GM13977 (cell line): ENCODE measurements around the gene ADAM15.

ENCODE experiments used
- DNase-seq: peaks from one replicate; pipeline ENCODE4 v3.0.0; 2012; ENCODE audit warnings: low spot score
- in situ Hi-C: fragments of 300-500 bp; cut with MboI; formaldehyde crosslinking; loops from one replicate; pipeline ENCODE4 v1.12.0; 2022; ENCODE audit warnings: low sequenced_read_pairs, low pct_unique_long_range_greater_than_20kb, mixed read lengths, inconsistent platforms; ENCODE audit not compliant: unreplicated experiment
- TF ChIP-seq, protein P1 (sequence below): IDR thresholded peaks from 2 replicates; pipeline ENCODE4 v1.5.1; 2012; ENCODE audit warnings: mild to moderate bottlenecking, control low read depth; ENCODE audit not compliant: insufficient read depth; ENCODE audit errors: extremely low read depth, missing control alignments

ADAM15 gene

DNA sequence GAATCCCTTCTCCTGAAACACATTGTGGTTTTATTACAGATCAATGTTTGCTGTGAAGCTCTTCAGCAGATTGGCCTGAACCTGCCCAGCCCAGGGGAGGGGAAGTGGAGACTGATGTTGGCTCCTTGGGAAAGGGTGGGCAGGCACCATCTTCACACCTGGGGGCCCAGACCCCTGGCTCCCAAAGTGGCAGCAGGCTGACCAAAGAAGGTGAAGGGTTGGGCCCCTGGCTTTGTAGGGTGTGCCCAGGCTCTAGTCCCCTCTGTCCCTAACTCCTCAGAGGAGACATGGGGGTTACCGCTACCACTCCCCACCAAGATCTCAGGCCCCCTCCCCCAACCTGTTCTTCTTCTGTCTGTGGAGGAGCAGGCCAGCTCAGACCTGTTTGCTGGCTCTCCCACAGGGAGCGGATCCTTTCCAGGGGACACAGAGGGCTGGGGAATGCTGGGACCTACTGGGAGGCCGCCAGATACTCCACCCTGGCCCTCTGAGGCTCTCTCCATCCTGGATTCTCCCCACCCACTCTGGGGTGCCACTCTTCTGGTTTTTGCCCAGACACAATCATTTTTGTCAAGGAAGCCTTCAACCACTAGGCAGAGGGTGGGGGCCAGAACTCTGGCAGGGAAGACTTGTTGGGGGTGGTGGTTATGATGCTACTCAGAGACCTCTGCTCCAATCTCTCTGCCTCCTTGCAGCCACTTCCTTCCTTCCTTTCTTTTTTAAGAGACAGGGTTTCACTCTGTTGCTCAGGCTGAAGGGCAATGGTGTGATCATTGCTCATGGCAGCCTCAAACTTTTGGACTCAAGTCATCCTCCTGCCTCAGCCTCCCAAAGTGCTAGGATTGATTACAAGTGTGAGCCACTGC lies 22.5 kb downstream of the ADAM15 start:
- no peak for DNase-seq
- in situ Hi-C loops, result loop anchor here (25.0 kb wide), 1 partner anchor 411 kb away; no protein-coding TSS in a partner anchor
- TF ChIP-seq, protein P1, sequence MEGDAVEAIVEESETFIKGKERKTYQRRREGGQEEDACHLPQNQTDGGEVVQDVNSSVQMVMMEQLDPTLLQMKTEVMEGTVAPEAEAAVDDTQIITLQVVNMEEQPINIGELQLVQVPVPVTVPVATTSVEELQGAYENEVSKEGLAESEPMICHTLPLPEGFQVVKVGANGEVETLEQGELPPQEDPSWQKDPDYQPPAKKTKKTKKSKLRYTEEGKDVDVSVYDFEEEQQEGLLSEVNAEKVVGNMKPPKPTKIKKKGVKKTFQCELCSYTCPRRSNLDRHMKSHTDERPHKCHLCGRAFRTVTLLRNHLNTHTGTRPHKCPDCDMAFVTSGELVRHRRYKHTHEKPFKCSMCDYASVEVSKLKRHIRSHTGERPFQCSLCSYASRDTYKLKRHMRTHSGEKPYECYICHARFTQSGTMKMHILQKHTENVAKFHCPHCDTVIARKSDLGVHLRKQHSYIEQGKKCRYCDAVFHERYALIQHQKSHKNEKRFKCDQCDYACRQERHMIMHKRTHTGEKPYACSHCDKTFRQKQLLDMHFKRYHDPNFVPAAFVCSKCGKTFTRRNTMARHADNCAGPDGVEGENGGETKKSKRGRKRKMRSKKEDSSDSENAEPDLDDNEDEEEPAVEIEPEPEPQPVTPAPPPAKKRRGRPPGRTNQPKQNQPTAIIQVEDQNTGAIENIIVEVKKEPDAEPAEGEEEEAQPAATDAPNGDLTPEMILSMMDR, result no peak

DNA sequence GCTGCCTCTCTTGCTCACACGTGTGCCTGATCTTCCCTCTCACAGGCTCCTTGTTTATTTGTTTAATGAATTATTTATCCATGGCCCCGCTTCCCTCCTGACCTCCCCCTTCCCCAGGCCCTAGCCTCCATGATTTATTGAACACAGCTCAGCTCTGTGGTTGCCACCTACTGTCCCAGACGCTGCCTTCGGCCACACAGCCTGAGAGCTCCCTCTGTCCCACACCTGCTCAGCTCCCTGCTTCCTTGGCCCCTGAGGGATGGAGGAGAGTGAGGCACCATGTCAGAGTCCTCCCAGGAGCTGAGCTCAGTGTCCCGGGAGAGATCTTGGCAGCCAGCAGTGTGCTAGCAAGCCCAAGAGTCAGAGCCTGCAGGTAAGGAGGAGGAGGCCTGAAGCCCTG lies 24.4 kb downstream of the ADAM15 start:
- TF ChIP-seq, protein P1, result no peak
- in situ Hi-C loops, result no loop called here

DNA sequence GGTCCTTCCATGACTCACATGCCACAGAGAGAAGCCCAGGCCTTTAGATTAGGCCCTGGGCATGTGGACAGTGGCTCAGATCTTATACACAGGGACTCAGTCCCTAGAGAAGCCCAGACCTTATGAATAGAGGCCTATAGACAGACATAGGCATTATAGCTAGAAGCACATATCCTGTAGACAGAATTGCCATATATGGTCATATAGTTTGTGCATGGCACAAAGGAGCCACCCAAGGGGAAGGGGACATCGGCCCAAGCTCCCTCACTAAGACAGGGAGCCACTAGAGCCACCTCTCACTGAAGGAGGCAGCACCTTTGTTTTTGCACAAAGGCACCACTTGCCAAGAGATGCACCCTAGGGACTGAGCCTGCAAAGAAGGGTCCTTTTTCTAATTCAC lies 25.3 kb downstream of the ADAM15 start:
- DNase-seq, result no peak
- in situ Hi-C loops, result no loop called here
- TF ChIP-seq, protein P1, result no peak

More for the DNA sequence above, 24.4 kb downstream of the ADAM15 start:
- no peak for DNase-seq

DNA sequence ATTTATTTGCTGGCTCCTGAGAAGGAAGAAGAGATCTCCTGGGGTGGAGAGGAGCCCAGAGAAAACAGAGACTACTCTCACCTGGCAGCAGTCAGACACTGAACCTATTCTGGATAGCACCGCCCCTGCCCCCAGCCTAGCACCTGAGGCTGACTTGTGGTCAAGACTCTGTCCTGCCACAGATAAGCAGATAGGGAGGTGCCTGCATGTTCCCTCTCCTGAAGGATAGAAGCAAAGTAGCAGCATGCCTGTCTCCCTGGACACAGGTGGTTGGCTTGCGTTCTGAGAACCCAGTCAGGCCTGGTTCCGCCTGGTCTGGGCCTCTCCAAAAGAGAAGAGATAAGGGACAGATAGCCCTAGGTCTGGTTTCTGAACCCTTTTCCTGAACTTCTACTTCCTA lies 26.2 kb downstream of the ADAM15 start:
- TF ChIP-seq, protein P1, result no peak
- in situ Hi-C loops, result no loop called here
- no peak for DNase-seq

DNA sequence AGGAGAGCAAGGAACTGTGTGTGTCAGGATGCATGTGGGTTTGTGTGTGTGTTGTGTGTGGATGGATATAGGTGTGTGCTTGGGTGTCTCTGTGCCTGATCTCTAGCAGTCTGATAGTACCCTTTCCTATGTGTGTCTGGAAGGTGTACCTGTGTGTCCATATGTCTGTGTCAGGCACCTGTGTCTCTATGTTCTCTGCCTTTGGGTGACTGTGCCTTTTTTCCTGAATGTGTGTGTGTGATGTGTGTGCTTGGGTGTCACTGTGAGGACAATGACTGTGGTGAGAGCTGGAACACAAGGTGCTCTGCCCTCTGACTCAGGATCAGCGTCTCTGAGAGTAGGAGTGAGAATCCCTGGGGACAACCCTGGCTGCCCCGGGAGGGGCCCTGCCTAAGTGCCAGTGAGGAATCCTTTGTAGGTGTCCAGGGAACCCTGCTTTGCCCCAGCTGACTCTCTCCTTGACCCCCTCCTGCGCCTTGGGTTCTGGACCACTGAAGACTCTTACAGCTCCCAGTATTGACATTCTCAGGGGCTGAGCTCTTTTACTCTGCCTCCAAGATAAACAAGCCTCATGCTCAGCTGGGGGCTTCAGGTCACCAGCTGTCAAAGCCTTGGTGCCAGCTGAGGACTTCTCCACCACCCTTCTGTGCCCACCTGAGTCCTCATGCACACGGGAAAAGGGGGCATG lies 26.8 kb downstream of the ADAM15 start:
- in situ Hi-C loops, result no loop called here
- TF ChIP-seq, protein P1, result no peak
- no peak for DNase-seq

DNA sequence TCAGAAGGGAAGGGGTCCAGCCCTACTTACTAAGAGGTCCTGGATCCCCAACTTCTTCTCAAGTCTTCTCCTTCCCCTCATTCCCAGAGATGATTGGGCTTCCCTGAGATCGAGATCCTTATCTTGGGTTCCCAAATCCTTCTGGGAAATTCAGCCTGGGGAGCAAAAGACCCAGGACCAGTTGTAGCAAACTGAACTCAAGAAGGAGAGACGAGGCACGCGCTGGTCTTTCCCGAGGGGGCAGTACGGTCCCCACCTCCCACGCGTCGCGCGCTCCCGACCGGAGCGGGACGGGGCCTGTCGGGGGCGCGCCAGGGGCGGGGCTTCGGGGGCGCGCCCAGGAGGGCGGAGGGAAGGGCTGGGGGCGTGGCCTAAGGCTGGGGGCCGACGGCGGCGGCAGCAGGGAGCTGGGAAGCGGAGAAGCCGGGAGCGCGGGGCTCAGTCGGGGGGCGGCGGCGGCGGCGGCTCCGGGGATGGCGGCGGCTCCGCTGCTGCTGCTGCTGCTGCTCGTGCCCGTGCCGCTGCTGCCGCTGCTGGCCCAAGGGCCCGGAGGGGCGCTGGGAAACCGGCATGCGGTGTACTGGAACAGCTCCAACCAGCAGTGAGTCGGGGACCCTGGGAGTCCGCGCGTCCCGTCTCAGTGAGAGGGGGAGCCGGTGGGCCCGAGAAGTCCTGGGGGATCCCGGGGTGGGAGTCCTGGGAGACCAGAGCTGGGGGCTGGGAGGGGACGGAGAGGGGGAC lies 27.5 kb downstream of the ADAM15 start, which contains the start of gene EFNA3:
TSS of gene EFNA3 (plus strand) at position 369 of the 741 bp plus-strand sequence. CDS start at position 474, 105 bp downstream.
- TF ChIP-seq, protein P1, result no peak
- DNase-seq, result peak; percentile 92
- in situ Hi-C loops, result no loop called here
